ENCODE results near the gene LYST.
"Not testable (repeated sequence)": the region's sequence is repeated elsewhere in the genome, so short reads cannot be mapped to it uniquely, and the experiment has no call there.

The LYST gene

GRCh38 chr1:235866205-235866912, at the start of gene LYST:
TSS of gene LYST (minus strand) at chr1:235866906. CDS start at chr1:235830417, 36,489 bp downstream.
- peak; percentile 76 to 78 for DNase-seq

GRCh38 chr1:235915489-235915888, 48.8 kb upstream of the LYST start:
- not testable (repeated sequence) for DNase-seq

GRCh38 chr1:235913311-235913710, 46.6 kb upstream of the LYST start:
- DNase-seq, result no peak

GRCh38 chr1:235911876-235912275, 45.2 kb upstream of the LYST start:
- no peak for DNase-seq

- DNase-seq, result no peak
Observed at GRCh38 chr1:235911300-235911662, 44.6 kb upstream of the LYST start.

- DNase-seq, result no peak
Observed at GRCh38 chr1:235910357-235911299, 43.9 kb upstream of the LYST start.

GRCh38 chr1:235908742-235909520, 42.2 kb upstream of the LYST start:
- no peak for DNase-seq

GRCh38 chr1:235907897-235908240, 41.2 kb upstream of the LYST start:
- no peak for DNase-seq

GRCh38 chr1:235907187-235907896, 40.6 kb upstream of the LYST start:
- no peak for DNase-seq

GRCh38 chr1:235906436-235906835, 39.7 kb upstream of the LYST start:
- no peak for DNase-seq

- DNase-seq, result not testable (repeated sequence)
Observed at GRCh38 chr1:235903809-235904208, 37.1 kb upstream of the LYST start.

GRCh38 chr1:235902677-235903542, 36.2 kb upstream of the LYST start:
- no peak for DNase-seq

GRCh38 chr1:235901461-235901860, 34.8 kb upstream of the LYST start:
- no peak for DNase-seq

GRCh38 chr1:235898126-235898525, 31.4 kb upstream of the LYST start:
- no peak for DNase-seq

GRCh38 chr1:235893840-235894239, 27.1 kb upstream of the LYST start:
- DNase-seq, result no peak

- DNase-seq, result no peak
Observed at GRCh38 chr1:235892734-235893413, 26.2 kb upstream of the LYST start.

GRCh38 chr1:235892202-235892601, 25.5 kb upstream of the LYST start:
- no peak for DNase-seq

- DNase-seq, result peak; percentile 63 to 80
Observed at GRCh38 chr1:235888119-235888643, 21.5 kb upstream of the LYST start.

- DNase-seq, result no peak
Observed at GRCh38 chr1:235887676-235888075, 21.0 kb upstream of the LYST start.

GRCh38 chr1:235885655-235886262, 19.1 kb upstream of the LYST start:
- DNase-seq, result peak in 1 of 2 donors; percentile 39
